GM20431 (cell line): ENCODE data around the gene DMKN.
"Not testable (repeated sequence)": the region's sequence is repeated elsewhere in the genome, so short reads cannot be mapped to it uniquely, and the experiment has no call there.

Experiments
- in situ Hi-C: fragments of 300-500 bp; cut with MseI, MboI; formaldehyde crosslinking; loops from one replicate; pipeline ENCODE4 v1.15.0; 2020; ENCODE audit warnings: low sequenced_read_pairs; ENCODE audit not compliant: unreplicated experiment

DMKN gene

GRCh38 chr19:35501684-35502083 lies 11.8 kb downstream of the DMKN start:
- in situ Hi-C loops: no loop called here

- in situ Hi-C loops: no loop called here
Measured at GRCh38 chr19:35500611-35501010, 12.8 kb downstream of the DMKN start.

GRCh38 chr19:35498984-35499527 lies 14.4 kb downstream of the DMKN start:
- in situ Hi-C loops: no loop called here

GRCh38 chr19:35498220-35498619 lies 15.2 kb downstream of the DMKN start:
- in situ Hi-C loops: no loop called here

- in situ Hi-C loops: no loop called here
Measured at GRCh38 chr19:35497406-35497805, 16.0 kb downstream of the DMKN start.

GRCh38 chr19:35495107-35496064 lies 18.1 kb downstream of the DMKN start:
- in situ Hi-C loops: no loop called here

- in situ Hi-C loops: no loop called here
Measured at GRCh38 chr19:35493971-35494370, 19.5 kb downstream of the DMKN start.

GRCh38 chr19:35491836-35492360 lies 21.6 kb downstream of the DMKN start:
- in situ Hi-C loops: no loop called here

- in situ Hi-C loops: no loop called here
Measured at GRCh38 chr19:35490364-35490763, 23.1 kb downstream of the DMKN start, which contains the start of gene KRTDAP. KRTDAP (minus strand) TSS chr19:35490464; CDS start chr19:35490442, 22 bp downstream.

GRCh38 chr19:35488677-35489076 lies 24.8 kb downstream of the DMKN start:
- in situ Hi-C loops: no loop called here

- in situ Hi-C loops: no loop called here
Measured at GRCh38 chr19:35487656-35488182, 25.7 kb downstream of the DMKN start.

GRCh38 chr19:35486268-35486708 lies 27.2 kb downstream of the DMKN start:
- in situ Hi-C loops: no loop called here

- in situ Hi-C loops: no loop called here
Measured at GRCh38 chr19:35484252-35485036, 29.0 kb downstream of the DMKN start.

- in situ Hi-C loops: no loop called here
Measured at GRCh38 chr19:35483089-35483488, 30.4 kb downstream of the DMKN start.

GRCh38 chr19:35478794-35479677 lies 34.4 kb downstream of the DMKN start:
- in situ Hi-C loops: no loop called here

GRCh38 chr19:35476149-35476548 lies 37.3 kb downstream of the DMKN start:
- in situ Hi-C loops: no loop called here

GRCh38 chr19:35474594-35474993 lies 38.9 kb downstream of the DMKN start:
- in situ Hi-C loops: not testable (repeated sequence)

- in situ Hi-C loops: no loop called here
Measured at GRCh38 chr19:35474104-35474503, 39.3 kb downstream of the DMKN start.

GRCh38 chr19:35471946-35472345 lies 41.5 kb downstream of the DMKN start:
- in situ Hi-C loops: no loop called here
